Spleen (tissue), 7 donors: Measurements from ENCODE around the gene C2orf49.

ENCODE experiments used
- POLR2A ChIP-seq, 3 donors: fragments of 450-650 bp; IDR thresholded peaks; one replicate each; pipeline ENCODE4 v1.5.1; 2017; ENCODE audit warnings: antibody characterized with exemption in 3 of 3, mild to moderate bottlenecking in 1 of 3
- TF ChIP-seq, protein P1 (sequence below), 11 experiments: fragments of 200-600 bp in 7 of 11; fragments of 450-650 bp in 4 of 11; sonication (generic) in 4 of 11; IDR thresholded peaks in 8 of 11; conservative IDR thresholded peaks in 3 of 11; 1 replicate in 7 of 11; 2 replicates in 4 of 11; pipeline versions ENCODE4 v1.4.0 to v1.8.0; 2016 to 2021; ENCODE audit warnings: antibody characterized with exemption in 11 of 11, inconsistent platforms in 4 of 11, mild to moderate bottlenecking in 1 of 11
- donor health status: DM: no; HTN: no; CAD: no; lungs with moderate emphysema.
- donor health status: DM: no; HTN: no; CAD: no.
- donor health status: DM: no; HTN: no; CAD: no.

DNA sequence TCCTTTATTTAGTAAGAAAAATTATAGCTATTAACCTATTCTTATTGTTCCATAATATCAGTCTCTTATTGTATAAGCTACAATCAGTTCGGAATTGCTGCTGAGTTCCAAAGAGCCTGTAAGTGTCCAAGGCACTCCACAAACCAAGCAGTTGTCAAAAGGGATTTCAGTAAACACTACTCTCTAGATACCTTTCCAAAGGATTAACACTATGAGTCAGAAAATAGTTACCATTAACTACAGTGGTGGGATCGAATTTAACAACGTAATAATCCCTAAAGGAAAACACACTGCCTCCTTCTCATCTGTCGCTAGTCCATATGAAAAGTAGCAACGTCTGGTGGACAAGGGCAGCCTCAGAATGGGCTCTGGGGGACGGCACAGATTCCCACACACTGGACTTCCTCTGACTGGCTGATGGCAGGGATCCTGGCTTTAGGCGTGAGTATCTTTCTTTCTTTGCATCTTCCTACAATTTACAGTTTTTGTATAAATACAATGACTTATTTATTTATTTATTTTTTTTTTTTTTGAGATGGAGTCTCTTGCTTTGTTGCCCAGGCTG lies 16.6 kb upstream of the C2orf49 start:
- TF ChIP-seq POLR2A (IDR thresholded peaks at IDR 0.05): no peak
- TF ChIP-seq, protein P1, sequence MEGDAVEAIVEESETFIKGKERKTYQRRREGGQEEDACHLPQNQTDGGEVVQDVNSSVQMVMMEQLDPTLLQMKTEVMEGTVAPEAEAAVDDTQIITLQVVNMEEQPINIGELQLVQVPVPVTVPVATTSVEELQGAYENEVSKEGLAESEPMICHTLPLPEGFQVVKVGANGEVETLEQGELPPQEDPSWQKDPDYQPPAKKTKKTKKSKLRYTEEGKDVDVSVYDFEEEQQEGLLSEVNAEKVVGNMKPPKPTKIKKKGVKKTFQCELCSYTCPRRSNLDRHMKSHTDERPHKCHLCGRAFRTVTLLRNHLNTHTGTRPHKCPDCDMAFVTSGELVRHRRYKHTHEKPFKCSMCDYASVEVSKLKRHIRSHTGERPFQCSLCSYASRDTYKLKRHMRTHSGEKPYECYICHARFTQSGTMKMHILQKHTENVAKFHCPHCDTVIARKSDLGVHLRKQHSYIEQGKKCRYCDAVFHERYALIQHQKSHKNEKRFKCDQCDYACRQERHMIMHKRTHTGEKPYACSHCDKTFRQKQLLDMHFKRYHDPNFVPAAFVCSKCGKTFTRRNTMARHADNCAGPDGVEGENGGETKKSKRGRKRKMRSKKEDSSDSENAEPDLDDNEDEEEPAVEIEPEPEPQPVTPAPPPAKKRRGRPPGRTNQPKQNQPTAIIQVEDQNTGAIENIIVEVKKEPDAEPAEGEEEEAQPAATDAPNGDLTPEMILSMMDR (IDR thresholded peaks at IDR 0.05 in 8 of 11, conservative IDR thresholded peaks at IDR 0.05 in 3 of 11): no peak
